Peyer's patch (tissue), 4 donors: ENCODE measurements around the gene CPA2.

Source experiments
- CTCF ChIP-seq, 6 experiments: fragments of 450-650 bp in 4 of 6; fragments of 200-600 bp in 2 of 6; sonication (generic) in 1 of 6; IDR thresholded peaks; one replicate each; pipeline ENCODE4 v1.5.1; 2017 to 2019; ENCODE audit warnings: antibody characterized with exemption in 6 of 6, mild to moderate bottlenecking in 3 of 6, moderate library complexity in 1 of 6
- POLR2A ChIP-seq, 2 donors: fragments of 450-650 bp; IDR thresholded peaks; one replicate each; pipeline ENCODE4 v1.5.1; 2017; ENCODE audit warnings: antibody characterized with exemption in 2 of 2, mild to moderate bottlenecking in 2 of 2, moderate library complexity in 2 of 2

GRCh38 chr7:130226333-130226732 is 40.3 kb upstream of the CPA2 start:
- TF ChIP-seq CTCF (IDR thresholded peaks at IDR 0.05): no peak
- TF ChIP-seq POLR2A (IDR thresholded peaks at IDR 0.05): no peak
